COLO668 (cell line): Measurements from ENCODE around the gene KRABD2.
"Not testable (repeated sequence)": the region's sequence is repeated elsewhere in the genome, so short reads cannot be mapped to it uniquely, and the experiment has no call there.

Experiments
- DNase-seq: peaks from one replicate; lab custom pipeline; 2025; ENCODE audit not compliant: unreplicated experiment; lab: John Stamatoyannopoulos, UW

KRABD2 gene

DNA sequence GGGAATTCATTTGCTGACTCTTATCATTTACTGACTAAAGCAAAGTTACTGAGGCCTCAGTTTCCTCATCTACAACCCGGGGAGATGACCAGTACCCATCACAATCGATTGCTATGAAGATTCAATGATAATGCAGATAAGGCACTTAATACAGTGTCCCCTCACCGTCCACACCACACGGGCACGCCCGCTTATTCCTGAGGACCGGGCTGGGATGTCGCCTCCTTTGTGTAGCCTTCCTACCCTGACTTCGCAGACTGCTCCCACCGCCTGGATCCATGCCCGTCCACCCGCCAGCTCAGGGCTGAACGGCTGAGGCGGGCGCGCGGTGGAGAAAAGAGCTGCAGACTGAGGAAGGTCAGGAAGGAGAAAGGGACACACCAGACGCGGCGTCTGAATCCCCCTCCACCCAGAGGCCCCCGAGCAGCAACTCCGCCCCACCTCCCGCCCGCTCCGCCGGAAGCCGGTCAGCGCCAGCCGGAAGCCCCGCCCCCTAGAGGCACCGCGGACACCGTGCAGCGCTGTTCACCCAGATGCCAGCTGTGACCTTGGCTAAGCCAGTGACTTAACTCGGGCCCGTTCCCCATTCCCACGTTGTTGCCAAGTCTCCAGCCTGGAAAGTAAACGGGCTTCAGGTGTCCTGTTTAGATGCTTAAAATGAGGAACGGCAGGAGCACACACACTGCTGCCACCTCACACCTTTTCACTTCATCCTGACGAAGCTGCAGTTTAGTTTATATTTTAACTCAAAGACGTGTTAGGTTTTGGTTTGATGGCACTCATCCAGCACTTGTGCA is at the start of gene KRABD2:
Gene KRABD2 (minus strand): TSS at position 434 of the 797 bp plus-strand sequence.
- peak; percentile 87 for DNase-seq

DNA sequence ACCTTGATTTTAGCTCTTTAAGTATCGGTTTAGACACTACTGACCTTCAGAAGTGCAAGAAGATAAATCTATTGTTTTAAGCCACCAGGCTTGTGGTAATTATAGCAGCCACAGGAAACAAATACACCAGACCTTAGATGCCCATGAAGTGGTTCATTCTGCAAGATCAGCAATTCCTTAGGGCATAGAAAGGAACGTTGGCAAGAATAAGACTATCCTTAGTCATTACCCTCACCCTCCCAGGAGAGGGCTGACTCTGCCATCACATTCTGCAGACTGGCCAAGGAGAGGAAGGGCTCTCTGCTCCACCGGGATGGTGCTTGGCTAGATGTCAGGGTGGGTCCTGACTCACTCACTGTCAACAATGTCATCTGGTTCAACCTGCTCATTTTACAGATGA is 45.1 kb upstream of the KRABD2 start:
- DNase-seq, result no peak

- no peak for DNase-seq
These were observed 43.8 kb upstream of the KRABD2 start for GRCh38 chr17:8420041-8420934.

- DNase-seq, result no peak
These were observed 42.8 kb upstream of the KRABD2 start for GRCh38 chr17:8419305-8419704.

DNA sequence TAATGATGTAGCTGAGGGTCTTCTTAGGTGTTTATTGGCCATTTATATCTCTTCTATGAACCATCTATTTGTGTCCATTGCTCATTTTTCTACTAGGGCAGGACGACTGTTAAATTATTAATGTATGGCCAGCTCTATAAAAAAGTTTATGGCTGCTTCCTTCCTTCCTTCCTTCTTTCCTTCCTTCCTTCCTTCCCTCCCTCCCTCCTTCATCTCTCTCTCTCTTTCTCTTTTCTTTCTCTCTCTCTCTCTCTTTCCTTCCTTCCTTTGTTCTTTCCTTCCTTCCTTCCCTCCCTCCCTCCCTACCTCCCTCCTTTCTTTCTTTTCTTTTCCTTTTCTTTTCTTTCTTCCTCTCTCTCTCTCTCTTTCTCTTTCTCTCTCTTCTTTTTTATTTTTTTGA is 42.0 kb upstream of the KRABD2 start:
- no peak for DNase-seq

- DNase-seq, result no peak
These were observed 41.3 kb upstream of the KRABD2 start for GRCh38 chr17:8417806-8418205.

DNA sequence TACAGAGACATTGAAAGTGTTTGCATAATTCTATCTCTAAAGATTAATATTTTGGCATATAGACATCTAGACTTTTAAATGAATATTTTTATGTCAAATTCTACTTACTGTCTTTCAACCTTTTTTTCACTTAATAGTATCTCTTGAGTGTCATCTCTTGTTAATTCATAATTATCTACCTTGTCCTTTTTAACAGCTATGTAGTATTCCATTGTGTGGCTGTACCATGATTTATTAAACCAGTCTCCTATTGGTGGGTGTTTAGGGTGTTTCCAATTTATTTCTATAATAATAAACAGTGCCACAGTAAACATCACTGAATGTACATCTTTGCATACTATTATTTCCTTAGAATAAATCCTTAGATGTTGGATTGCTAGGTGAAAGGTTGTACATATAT is 37.4 kb upstream of the KRABD2 start:
- DNase-seq, result no peak

DNA sequence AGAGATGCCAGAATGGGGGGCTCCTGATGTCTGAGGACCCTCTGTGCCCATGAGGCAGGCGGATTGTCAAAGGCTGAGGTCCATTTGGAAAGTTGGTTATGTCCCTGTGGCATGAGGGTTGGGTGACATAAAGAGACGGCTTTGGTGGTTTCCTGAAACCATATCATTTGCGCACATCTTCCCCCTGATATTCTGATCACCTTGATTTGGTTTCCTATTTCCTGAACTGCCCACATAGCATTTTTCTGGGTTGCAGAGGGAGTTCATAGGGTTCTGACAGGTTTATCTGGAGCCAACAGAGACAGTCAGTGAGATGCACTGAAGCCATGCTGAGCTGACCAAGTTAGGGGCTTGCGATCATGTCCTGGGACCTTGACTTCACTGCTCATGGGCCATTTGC is 36.8 kb upstream of the KRABD2 start:
- DNase-seq, result no peak

GRCh38 chr17:8412089-8412488 is 35.6 kb upstream of the KRABD2 start:
- no peak for DNase-seq

GRCh38 chr17:8410883-8411238 is 34.4 kb upstream of the KRABD2 start:
- no peak for DNase-seq

DNA sequence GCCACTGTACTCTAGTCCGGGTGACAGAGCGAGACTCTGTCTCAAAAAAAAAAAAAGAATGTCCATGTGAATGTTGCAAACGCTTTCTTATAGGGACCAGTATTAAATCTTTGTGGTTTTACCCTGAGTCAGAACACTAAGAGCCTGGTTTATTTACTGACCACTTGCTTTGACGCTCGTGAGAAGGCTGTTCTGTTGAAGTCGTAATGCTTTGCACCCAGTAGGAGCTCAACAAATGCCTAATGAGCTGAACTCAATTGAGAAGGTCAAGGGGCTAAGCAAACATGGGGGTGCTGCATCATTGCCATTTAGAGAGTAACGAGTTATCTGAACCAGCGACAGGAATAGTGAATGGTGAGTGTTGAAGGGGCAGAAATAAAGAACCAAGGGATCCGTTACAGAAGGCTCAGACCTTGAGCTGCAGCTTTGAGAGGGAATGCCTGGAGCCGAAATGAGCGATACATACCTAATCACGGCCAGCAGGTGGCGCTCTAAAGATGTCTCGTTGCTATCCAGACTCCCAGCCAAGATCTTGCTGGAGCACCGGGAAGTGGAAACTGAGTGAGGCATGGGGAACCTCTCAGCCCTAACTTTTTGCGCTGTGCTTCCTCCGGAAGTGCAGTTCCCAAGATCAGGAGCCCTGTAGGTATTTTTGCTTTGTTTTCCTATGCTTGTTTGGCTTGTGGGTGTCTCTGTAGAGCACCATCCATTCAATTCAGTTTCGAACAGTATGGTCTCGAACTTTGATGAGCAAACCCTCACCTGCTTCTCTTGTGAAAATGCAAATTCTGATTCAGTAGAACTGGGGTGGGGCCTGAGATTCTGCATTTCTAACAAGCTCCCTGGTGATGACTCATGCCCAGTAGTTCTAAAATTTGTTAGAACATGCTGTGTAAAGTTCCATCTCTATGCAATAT is 33.7 kb upstream of the KRABD2 start:
- DNase-seq, result peak; percentile 80

DNA sequence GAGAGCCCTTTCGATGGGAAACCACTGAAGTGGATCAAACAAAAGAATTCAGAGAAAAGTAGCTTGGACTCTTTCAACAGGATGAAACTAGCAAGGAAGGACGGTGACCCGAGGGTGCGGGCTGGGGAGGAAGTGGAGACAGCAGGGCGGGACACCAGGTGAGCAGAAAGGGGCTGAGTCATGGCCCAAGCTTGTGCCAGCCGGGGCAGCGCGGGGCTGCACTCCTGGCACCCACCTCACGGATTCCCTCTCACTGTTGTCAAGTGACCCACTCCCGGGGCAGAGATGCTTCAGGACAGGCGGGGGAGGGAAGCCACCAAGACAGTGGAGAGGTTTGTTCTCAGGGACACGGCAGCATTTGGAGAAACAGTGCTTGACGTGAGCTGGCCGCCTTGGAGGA is 31.9 kb upstream of the KRABD2 start:
- DNase-seq, result peak; percentile 15

DNA sequence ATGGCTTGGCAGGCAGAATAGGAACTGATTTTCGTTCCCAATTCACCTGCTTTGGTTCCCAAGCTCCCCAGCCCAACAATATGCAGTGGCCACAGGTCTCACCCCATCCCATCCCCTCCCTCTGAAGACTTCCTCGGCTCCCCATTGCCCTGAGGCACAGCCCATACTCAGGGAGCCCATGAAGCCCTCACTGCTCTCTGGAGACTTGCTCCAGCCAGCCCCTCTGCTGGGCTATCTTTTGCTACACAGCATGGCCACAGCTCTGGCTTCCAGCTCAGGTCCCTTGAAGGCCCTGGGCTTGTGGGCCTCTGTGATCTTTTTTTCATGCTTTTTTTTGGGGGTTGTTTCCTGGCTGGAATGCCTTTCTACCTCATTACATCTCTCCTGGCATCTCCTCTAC is 29.7 kb upstream of the KRABD2 start:
- no peak for DNase-seq

GRCh38 chr17:8405499-8406016 is 29.1 kb upstream of the KRABD2 start:
- DNase-seq, result peak; percentile 6

- DNase-seq, result no peak
These were observed 26.5 kb upstream of the KRABD2 start for GRCh38 chr17:8402921-8403536.

DNA sequence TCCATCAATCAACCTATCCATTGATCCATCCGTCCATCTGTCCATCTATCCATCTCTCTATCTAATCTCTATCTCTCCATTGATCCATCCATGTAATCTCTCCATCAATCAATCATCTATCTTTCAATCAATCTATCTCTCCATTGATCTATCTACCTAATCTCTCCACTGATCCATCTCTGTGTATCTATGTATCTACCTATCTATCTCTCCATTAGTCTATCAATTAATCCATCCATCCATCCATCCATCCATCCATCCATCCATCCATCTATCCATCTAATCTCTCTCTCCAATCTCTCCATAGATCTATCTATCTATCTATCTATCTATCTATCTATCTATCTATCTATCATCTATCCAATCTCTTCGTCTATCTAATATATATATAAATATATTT is 24.6 kb upstream of the KRABD2 start:
- DNase-seq, result no peak

- DNase-seq, result no peak
These were observed 22.5 kb upstream of the KRABD2 start for GRCh38 chr17:8398980-8399379.

GRCh38 chr17:8397636-8398035 is 21.1 kb upstream of the KRABD2 start, which contains the start of gene RNF222:
RNF222 (minus strand) TSS chr17:8397827; CDS start chr17:8393461, 4,366 bp downstream.
- peak; percentile 18 for DNase-seq

DNA sequence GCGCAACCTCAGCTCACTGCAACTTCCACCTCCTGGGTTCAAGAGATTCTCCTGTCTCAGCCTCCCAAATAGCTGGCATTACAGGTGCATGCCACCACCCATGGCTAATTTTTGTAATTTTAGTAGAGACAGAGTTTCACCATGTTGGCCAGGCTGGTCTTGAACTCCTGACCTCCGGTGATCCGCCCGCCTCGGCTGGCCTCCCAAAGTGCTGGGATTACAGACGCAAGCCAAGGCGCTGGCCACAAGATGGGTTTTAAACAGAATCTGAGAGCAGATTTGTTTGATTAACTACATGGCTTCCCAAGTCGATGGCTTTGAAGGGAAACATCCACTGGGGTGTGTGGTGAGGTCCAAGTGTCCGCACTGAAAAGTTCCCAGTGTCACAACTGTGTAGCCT is 18.0 kb upstream of the KRABD2 start:
- DNase-seq, result not testable (repeated sequence)

DNA sequence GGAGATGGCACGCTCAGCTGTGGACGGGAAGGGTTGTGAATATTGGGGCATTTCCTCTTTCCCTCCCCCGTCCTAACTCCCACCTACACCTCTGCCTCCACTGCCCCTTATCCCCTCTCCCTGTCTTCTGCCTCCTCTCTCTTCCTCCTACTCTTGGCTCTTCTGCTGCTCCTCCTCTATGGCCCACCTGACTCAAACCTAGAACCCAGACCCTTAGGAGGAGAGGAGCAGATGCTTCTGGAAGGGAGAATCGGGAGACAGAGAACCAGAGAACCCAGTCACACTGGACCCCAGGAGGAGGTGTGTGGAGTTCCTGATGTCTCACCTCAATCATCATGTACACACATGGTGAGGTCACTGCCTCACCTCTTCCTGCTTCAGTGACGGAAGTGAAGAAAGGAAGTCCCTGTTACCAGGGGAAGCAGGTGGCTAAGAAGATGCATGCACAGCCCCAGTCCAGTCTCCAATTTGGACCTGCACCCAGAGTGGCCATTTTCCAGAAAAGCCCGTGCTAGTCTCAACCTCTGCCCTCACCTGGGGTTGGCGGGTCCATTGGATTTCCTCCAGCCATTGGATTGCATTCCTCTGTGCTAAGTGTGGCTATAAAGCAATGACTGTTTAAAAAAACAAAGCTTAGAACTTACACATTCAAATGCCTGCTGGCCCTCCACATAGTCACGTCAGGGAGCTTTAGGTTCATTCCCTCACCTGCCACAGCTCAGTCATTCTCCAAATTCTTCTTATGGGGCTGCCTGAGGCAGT is 17.1 kb upstream of the KRABD2 start:
- DNase-seq, result no peak
